Stimulated activated CD4-positive, alpha-beta T cell treated with anti-CD3 and anti-CD28 coated beads, Interleukin-4, amount 100 ng/mL, for 1 hour (primary cell): ENCODE results near the gene PTX3.

Source experiments
- DNase-seq: peaks from one replicate; pipeline ENCODE4 v3.0.0-alpha.2; 2020

Gene PTX3

DNA sequence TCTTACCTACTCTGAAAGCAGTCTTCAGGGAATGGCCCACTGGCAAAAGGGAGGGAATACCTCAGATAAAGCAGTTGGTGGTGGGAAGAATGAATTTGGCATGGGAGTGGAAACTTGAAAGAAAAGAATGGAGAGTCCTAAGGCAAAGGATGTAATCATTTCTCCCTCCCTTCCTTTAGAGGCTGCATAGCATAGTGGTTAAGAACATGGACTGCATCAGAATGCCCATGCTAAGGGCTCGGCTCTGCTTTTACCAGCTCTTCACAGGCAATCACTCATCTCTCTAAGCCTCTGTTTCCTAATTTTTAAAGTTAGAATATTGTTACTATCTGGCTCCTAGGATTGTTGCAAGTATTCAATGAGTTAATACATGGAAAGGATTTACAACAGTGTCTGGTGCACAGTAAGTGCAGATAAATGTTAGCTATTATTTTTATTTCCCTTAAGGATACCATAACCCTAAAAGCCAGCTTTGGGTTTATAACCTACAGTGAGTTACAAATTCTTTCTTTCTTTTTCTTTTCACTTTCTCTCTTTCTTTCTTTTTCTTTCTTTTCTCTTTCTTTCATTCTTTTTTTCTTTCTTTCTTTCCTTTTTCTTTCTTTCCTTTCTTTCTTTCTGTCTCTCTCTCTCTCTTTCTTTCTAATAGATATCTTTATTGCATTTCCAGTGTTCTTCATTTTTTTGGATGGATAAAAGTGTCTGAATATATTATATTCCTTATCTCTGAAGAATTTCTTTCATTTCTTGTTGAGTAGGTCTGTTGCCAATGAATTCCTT, 43.0 kb downstream of the PTX3 start:
- DNase-seq = no peak

- DNase-seq = no peak
Observed at GRCh38 chr3:157487339-157487738, 50.7 kb downstream of the PTX3 start.

GRCh38 chr3:157488144-157488543, 51.5 kb downstream of the PTX3 start:
- no peak for DNase-seq

GRCh38 chr3:157491136-157491535, 54.5 kb downstream of the PTX3 start:
- no peak for DNase-seq
